NCI-H446 treated with DMSO at 0.1 percent for 48 hours (cell line): ENCODE measurements around the gene CMTM8.
A peak's percentile ranks its signal among the peaks of the same experiment; 100 is the strongest.

ENCODE experiments used
- DNase-seq: peaks from one replicate; lab custom pipeline; 2025; lab: John Stamatoyannopoulos, UW

CMTM8 gene

GRCh38 chr3:32280262-32280910, 41.9 kb downstream of the CMTM8 start:
- no peak for DNase-seq

GRCh38 chr3:32281570-32282106, 43.2 kb downstream of the CMTM8 start:
- no peak for DNase-seq

- DNase-seq: no peak
Observed at GRCh38 chr3:32282578-32283154, 44.2 kb downstream of the CMTM8 start.

GRCh38 chr3:32283304-32283703, 44.8 kb downstream of the CMTM8 start:
- DNase-seq: no peak

- no peak for DNase-seq
Observed at GRCh38 chr3:32284443-32285212, 46.1 kb downstream of the CMTM8 start.

GRCh38 chr3:32285891-32286290, 47.4 kb downstream of the CMTM8 start:
- no peak for DNase-seq

DNA sequence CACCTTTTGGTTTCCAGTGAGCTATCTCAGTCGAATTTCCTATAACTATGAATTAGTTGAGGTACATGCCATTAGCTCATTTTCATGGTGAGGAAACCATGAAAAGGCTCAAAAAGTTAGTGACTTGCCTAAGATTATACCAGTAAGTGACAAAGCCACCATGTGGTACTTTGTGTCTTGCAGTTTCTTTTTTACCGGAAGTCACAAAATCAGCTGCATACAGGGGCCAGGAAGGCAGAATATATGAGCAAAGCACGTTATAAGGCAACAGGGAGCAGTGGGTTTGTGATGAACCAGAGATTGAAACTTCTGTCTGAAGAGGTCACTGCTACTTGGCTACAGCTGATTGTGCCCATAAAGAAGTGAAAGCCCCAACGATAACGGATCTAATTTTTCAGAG, 50.3 kb downstream of the CMTM8 start:
- DNase-seq: no peak

DNA sequence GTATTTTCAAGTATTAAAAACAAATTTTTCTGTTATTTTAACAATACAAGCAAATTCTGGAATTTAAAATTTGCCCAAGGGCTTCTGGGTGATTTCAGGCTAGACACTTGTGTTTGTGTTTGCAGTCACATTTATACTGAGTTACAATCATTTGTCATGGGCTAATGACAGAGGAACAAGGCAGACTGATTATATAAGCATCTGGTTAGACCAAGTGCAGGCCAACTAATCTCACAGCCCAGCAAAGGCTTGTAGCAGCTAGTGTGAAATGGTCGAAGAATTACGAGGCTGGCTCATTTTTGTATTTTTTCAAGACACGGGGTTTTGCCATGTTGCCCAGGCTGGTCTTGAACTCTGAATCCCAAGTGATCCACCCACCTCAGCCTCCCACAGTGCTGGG, 52.1 kb downstream of the CMTM8 start:
- no peak for DNase-seq

DNA sequence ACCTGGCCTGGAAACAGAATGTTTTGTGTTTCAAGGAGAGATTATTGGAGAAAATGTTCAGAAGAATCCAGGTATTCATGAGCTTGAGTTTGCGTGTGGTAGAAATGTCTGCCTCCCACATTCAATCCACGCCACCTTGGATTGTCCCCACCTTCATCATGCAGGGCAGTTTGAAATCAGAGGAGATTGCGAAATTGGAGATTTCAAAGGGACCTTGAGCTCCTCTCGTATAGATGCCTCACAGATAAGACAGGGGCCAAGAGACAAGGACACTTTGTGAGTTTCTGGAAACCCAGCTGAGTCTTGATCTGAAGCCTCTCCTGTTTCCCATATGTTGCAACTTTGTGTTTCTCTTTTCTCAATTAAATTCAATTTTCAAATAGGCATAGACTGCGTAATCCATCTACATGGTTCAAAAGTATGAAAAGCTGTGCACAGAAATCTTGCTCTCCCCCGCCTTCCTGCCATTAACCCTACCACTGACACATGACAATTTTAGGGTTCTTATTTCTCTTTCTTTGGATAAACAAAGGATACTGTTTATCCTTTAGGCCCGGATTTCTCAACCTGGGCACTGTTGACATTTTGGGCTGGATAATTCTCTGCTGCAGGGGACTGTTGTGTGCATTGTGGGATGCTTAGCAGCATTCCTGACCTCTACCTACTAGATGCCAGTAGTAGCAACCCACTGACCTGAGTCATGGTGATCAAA, 53.8 kb downstream of the CMTM8 start:
- DNase-seq: no peak

DNA sequence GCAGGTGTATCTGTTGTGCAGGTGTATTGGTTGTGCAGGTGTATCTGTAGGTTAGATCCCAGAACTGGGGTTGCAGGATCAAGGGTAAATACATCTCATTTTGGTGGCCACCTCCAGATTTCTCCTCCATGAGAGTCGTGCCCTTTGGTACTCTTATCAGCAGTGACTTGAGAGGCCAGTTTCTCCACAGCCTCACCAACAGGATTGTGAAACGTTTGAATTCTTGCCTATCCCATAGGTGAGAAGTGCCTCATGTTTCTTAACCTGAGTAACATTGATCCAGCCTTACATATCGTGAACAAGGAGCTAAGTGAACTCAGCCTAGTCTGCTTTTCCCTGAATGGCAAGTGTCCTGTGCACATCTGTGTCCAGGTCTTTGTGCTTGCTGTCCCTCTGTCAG, 55.4 kb downstream of the CMTM8 start:
- DNase-seq: no peak

DNA sequence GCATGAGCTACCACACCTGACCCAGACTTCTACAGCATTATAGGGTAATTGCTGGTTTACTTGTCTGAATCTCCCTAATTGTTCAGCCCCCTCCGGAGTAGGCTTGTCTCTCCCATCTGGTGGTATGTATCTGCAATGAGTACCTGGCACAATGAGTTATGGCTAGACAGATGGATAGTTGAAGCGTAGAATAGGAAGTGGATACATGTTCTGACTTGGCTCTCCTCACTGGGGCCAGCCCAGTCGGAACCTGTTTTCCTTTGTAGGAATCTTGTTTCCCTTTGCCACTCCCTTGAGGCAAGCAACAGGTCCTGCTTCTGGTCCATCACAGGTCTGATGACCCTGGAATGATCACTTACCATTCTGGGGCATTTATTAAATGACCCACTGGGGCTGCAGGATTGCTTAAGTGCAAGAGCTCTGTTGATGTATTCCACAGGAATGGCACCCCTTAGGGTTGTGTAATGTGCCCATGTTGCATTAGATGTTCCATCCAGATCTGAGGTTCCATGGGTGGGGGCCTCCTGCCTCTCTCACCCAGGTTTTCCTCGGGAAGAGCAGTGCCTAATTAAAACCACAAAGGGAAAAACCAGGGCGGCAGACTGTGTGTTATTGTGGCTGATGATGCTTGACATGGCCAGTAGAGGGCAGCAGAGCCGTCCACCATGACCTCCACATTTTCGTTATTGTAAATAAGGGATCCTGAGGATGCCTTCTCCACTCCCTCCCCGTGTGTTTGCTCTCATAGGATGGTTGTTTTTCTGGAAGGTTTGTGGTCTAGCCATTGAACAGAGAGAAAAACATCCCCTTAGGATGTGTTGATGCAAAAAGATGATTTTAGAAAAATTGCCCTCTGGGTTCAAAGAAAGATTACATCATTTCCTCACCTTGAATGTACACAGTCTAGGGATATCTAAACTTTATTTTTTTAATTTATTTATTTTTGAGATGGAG, 58.0 kb downstream of the CMTM8 start:
- peak; percentile 6 for DNase-seq

GRCh38 chr3:32297366-32297765, 58.9 kb downstream of the CMTM8 start:
- no peak for DNase-seq

GRCh38 chr3:32301426-32301825, 62.9 kb downstream of the CMTM8 start:
- DNase-seq: no peak

DNA sequence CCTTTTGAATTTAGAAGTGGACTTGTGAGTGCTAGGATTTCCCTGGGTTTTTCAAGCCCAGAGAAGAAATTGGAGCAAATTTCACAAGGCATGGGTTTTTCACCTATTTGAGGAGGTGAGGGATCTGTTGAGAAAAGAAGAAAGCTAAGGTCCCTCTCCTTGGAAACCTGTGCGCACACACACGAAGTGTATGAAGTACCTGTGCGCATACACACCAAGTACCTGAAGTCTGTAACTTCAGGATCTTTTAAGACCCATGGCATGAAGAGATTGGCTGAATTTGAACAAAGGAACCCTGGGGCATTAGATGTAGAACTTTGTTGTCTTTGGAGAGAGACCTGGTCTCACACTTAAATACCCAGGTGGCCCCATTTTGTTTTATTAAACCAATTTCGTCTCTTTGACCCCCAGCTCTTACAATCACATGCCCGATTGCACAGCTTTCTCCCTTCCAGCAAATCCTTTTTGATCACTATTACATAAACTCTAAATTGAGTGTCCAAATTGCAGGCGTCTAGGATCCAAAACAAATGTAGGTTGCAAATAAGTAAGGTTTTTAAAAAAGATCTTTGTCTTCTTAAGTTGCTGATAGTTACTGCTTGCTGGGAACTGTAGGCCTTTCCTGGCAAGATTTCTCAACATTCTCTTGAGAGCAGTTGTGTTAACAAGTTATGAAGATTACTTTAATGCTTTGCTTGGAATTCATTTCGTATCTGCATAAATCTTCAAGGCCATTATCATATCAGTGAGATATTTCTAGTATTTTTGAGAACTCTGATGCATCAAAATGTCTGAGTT, 64.3 kb downstream of the CMTM8 start:
- DNase-seq: no peak

DNA sequence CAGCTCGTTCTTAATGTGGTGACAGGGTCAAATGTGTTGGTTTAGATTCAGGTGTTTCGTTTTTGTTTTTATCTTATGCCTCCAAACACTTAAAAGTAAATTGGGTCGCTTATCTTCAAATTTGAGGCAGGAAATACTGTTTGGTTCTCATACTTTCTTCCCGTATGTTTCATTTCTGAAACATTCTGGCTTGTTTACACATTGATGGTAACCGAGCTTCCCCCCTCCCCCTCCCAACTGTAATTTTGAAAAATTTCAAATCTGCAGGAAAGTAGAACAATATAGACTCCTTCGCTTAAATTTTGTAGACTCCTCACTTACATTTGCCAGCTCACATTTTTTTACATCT, 64.9 kb downstream of the CMTM8 start:
- DNase-seq: no peak

DNA sequence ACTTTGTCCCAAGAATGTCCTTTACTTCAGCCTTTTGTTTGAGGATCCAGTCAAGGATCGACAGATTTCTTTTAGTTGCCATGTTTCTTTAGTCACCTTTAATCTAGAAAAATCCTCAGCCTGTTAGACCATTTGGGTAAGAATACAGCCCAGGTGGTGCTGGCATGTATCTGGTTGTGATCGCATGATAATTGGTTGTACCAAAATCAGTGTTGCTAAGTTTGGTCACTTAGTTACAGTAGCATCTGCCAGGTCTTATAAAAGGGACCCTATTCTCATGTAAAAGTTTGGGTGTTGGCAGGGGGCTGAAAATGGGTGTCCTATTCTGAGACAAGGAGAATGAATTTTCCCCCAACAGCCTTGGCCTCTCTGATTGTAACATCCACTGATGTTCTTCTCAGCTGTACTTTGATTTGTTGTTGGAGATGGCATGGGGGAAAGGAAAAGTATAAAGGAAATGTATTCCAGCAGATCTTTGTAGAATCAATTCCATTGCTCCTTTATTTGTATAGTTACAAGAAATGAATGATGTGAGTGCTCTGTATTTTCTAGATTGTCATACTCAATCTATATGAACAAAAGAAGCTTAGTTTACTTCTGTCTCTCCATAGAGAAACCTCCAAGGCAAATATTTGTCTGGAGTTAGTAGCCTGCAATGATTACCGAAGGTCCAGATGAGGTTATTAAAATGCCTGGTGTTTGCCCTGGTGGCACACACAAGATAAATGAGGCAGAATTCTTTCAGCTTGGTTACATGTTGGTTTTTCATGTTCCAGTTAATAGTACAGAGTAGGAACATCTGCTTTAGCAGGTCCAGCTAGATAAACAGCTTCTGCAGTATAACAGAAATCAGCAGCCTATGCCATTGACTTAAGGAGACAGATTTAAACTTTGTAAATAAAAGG, 65.7 kb downstream of the CMTM8 start:
- DNase-seq: no peak

DNA sequence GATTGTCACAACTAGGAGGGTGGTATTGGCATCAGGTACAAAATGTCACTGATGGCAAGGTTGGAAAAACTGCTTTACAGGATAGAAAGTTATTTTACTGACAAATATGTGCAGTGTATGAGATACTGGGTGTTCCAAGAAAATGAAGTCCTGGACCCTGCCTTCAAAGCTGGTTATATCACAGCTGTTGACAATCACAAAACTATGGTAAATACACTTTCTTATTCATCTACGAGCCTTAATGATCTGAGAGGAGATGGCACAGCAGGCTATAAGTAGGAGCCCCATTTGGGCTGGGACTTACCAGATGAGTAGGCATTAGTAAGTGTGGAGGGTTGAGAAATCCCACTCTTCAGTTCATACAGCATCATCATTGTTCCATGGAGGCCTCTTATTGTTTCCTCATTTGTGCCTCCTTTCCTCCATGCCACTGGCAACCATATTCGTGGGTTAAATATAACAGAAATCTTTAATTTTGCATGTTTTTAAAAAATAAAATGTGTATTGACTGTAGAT, 66.9 kb downstream of the CMTM8 start:
- no peak for DNase-seq

GRCh38 chr3:32306072-32306471, 67.6 kb downstream of the CMTM8 start:
- DNase-seq: no peak

GRCh38 chr3:32307591-32307990, 69.1 kb downstream of the CMTM8 start:
- no peak for DNase-seq
